ENCODE results near the gene EXOC3L4.

DNA sequence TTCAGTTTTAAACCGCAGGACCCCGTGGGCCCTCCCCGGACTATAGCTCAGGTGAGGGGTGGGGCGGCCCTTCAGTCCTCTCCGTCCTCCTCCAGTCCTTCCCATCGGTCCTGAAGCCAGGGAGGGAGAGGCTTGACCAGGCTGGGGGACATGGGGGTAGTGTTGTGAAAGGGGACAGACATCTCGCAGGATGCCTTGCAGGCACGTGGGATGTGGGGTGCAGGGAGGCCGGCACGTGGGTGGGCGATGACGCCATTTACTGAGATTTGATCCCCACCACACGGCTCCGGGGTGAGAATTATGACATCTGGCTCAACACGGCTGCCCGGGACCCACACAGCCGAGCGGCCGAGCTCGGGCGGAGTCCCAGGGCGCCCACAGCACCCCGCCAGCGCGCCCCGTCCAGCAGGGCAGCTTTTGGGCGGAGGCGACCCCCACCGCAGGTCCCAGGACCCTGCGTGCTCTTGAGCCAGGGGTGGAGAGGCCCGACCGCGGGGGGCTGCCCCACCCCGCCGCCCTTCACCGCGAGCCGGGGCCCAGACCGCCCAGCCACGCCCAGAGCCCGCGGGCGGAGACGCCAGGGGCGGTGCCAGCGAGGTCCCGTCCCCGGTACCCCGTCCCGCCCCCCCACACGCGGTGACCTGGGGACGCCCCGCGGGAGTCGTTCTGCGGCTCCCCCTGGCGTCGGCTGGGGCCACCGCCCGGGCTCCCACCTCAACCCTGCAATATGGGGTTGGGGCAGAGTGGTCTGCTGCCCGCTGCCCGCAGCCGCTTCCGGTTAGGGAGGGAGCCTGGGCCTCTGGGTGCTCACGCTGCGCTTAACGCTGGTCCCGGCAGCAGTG, 3.3 kb upstream of the EXOC3L4 start:
- no peak for TF ChIP-seq EZH2phosphoT487 (IDR thresholded peaks at IDR 0.05; ENCODE audit: borderline replicate concordance, low read length)
- TF ChIP-seq, protein P1, sequence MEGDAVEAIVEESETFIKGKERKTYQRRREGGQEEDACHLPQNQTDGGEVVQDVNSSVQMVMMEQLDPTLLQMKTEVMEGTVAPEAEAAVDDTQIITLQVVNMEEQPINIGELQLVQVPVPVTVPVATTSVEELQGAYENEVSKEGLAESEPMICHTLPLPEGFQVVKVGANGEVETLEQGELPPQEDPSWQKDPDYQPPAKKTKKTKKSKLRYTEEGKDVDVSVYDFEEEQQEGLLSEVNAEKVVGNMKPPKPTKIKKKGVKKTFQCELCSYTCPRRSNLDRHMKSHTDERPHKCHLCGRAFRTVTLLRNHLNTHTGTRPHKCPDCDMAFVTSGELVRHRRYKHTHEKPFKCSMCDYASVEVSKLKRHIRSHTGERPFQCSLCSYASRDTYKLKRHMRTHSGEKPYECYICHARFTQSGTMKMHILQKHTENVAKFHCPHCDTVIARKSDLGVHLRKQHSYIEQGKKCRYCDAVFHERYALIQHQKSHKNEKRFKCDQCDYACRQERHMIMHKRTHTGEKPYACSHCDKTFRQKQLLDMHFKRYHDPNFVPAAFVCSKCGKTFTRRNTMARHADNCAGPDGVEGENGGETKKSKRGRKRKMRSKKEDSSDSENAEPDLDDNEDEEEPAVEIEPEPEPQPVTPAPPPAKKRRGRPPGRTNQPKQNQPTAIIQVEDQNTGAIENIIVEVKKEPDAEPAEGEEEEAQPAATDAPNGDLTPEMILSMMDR (IDR thresholded peaks at IDR 0.05; ENCODE audit: low read depth, low read length, poor library complexity, severe bottlenecking): peak; percentile 63
